SH-SY5Y (cell line): ENCODE measurements around the gene ARHGAP26.

ENCODE experiments used
- GATA2 ChIP-seq: IDR thresholded peaks from 2 replicates; pipeline ENCODE4 v1.6.1; 2011; ENCODE audit warnings: mild to moderate bottlenecking, low read depth, low read length
- GATA3 ChIP-seq: IDR thresholded peaks from 2 replicates; pipeline ENCODE4 v1.6.1; 2011; ENCODE audit warnings: low read depth, mild to moderate bottlenecking, low read length, moderate library complexity

DNA sequence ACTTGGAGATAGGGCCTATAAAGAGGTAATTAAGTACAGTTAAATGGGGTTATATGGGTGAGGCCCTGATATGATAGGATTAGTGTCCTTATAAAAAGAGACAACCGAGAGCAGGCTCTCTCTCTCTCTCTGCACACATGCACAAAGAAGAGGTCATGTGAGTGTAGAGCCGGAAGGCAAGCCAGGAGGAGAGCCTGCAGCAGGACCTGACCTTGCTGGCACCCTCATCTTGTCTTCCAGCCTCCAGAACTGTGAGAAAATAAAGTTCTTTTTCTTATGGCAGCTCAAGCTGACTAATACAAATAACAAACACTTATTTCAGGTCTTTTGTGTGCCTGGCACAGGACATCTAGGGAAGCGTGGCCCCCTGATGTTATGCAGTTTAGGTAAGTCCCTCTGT lies 62.1 kb downstream of the ARHGAP26 start:
- no peak for TF ChIP-seq GATA2
- no peak for TF ChIP-seq GATA3
